ENCODE results near the gene METTL24. TPM values are rescaled to one million over a fixed set of nuclear protein-coding genes. Genes with fewer than 3 reads are reported as not detected.

METTL24 gene
- total and polyA plus RNA-seq, 4 donors = 3.9 to 14.3 (median 8.5) TPM

GRCh38 chr6:110326609-110327008, 31.5 kb downstream of the METTL24 start:
- Histone ChIP-seq H3K27me3 (ENCODE audit: control insufficient read depth in 1 of 2, insufficient read depth in 2 of 2, low read length in 1 of 2) (no peaks in the 10 kb centered on the region), H3K27ac (ENCODE audit: low read depth in 1 of 2, low read length in 2 of 2) (no peak overlapping the region), H3K36me3 (ENCODE audit: control insufficient read depth in 1 of 2, insufficient read depth in 2 of 2, low read length in 1 of 2) (no peaks in the 10 kb centered on the region), H3K9me3 (ENCODE audit: control insufficient read depth, low read length) (no peaks in the 10 kb centered on the region), H3K4me1 (ENCODE audit: control insufficient read depth in 1 of 2, insufficient read depth in 2 of 2, low read length in 2 of 2) (peaks cover 0 to 2% of the 10 kb centered on the region in 2 donors), H3K4me3 (ENCODE audit: low read length in 2 of 2) (no peak overlapping the region)
- 94 to 95% methylated on average over 2 of the region's 2 CpGs for WGBS, 2 donors
- intact Hi-C loops (cut with DNase I) = no loop called here
- ATAC-seq (ENCODE audit: low FRiP score) (no peak), DNase-seq (no peak)

- 97% methylated on average over 3 of the region's 3 CpGs for WGBS, 2 donors
- H3K36me3 ChIP-seq (ENCODE audit: control insufficient read depth in 1 of 2, insufficient read depth in 2 of 2, low read length in 1 of 2) = no peaks in the 10 kb centered on the region
- H3K4me1 ChIP-seq (ENCODE audit: control insufficient read depth in 1 of 2, insufficient read depth in 2 of 2, low read length in 2 of 2) = peaks cover 0 to 2% of the 10 kb centered on the region in 2 donors
- no peak for DNase-seq
- H3K9me3 ChIP-seq (ENCODE audit: control insufficient read depth, low read length) = no peaks in the 10 kb centered on the region
- intact Hi-C loops (cut with DNase I) = no loop called here
- H3K27ac ChIP-seq (ENCODE audit: low read depth in 1 of 2, low read length in 2 of 2) = no peak overlapping the region
- no peaks in the 10 kb centered on the region for H3K27me3 ChIP-seq (ENCODE audit: control insufficient read depth in 1 of 2, insufficient read depth in 2 of 2, low read length in 1 of 2)
- ATAC-seq (ENCODE audit: low FRiP score) = no peak
- H3K4me3 ChIP-seq (ENCODE audit: low read length in 2 of 2) = no peak overlapping the region
Measured at GRCh38 chr6:110326057-110326456, 32.1 kb downstream of the METTL24 start.

- Histone ChIP-seq H3K4me3 (ENCODE audit: low read length in 2 of 2) (no peak overlapping the region), H3K27ac (ENCODE audit: low read depth in 1 of 2, low read length in 2 of 2) (peak overlapping the region in 1 of 2 donors; percentile 68), H3K36me3 (ENCODE audit: control insufficient read depth in 1 of 2, insufficient read depth in 2 of 2, low read length in 1 of 2) (no peaks in the 10 kb centered on the region), H3K27me3 (ENCODE audit: control insufficient read depth in 1 of 2, insufficient read depth in 2 of 2, low read length in 1 of 2) (no peaks in the 10 kb centered on the region), H3K4me1 (ENCODE audit: control insufficient read depth in 1 of 2, insufficient read depth in 2 of 2, low read length in 2 of 2) (peaks cover 0 to 2% of the 10 kb centered on the region in 2 donors), H3K9me3 (ENCODE audit: control insufficient read depth, low read length) (no peaks in the 10 kb centered on the region)
- intact Hi-C loops (cut with DNase I) = no loop called here
- DNase-seq = no peak
- no peak for ATAC-seq (ENCODE audit: low FRiP score)
Measured at GRCh38 chr6:110325197-110325596, 33.0 kb downstream of the METTL24 start.

GRCh38 chr6:110324548-110324947, 33.6 kb downstream of the METTL24 start:
- H3K4me1 ChIP-seq (ENCODE audit: control insufficient read depth in 1 of 2, insufficient read depth in 2 of 2, low read length in 2 of 2) = peaks cover 0 to 2% of the 10 kb centered on the region in 2 donors
- H3K4me3 ChIP-seq (ENCODE audit: low read length in 2 of 2) = no peak overlapping the region
- 35 to 48% methylated on average over 3 of the region's 3 CpGs for WGBS, 2 donors
- DNase-seq (no peak), ATAC-seq (ENCODE audit: low FRiP score) (no peak)
- no peak overlapping the region for H3K27ac ChIP-seq (ENCODE audit: low read depth in 1 of 2, low read length in 2 of 2)
- intact Hi-C loops (cut with DNase I) = no loop called here
- H3K27me3 ChIP-seq (ENCODE audit: control insufficient read depth in 1 of 2, insufficient read depth in 2 of 2, low read length in 1 of 2) = no peaks in the 10 kb centered on the region
- no peaks in the 10 kb centered on the region for H3K9me3 ChIP-seq (ENCODE audit: control insufficient read depth, low read length)
- H3K36me3 ChIP-seq (ENCODE audit: control insufficient read depth in 1 of 2, insufficient read depth in 2 of 2, low read length in 1 of 2) = no peaks in the 10 kb centered on the region

GRCh38 chr6:110323258-110323657, 34.9 kb downstream of the METTL24 start:
- ATAC-seq (ENCODE audit: low FRiP score) (peak; percentile 36), DNase-seq (no peak)
- Histone ChIP-seq H3K27me3 (ENCODE audit: control insufficient read depth in 1 of 2, insufficient read depth in 2 of 2, low read length in 1 of 2) (no peaks in the 10 kb centered on the region), H3K4me1 (ENCODE audit: control insufficient read depth in 1 of 2, insufficient read depth in 2 of 2, low read length in 2 of 2) (peaks cover 0 to 2% of the 10 kb centered on the region in 2 donors), H3K9me3 (ENCODE audit: control insufficient read depth, low read length) (no peaks in the 10 kb centered on the region), H3K36me3 (ENCODE audit: control insufficient read depth in 1 of 2, insufficient read depth in 2 of 2, low read length in 1 of 2) (no peaks in the 10 kb centered on the region), H3K4me3 (ENCODE audit: low read length in 2 of 2) (no peak overlapping the region), H3K27ac (ENCODE audit: low read depth in 1 of 2, low read length in 2 of 2) (no peak overlapping the region)
- 90 to 95% methylated on average over 4 of the region's 4 CpGs for WGBS, 2 donors
- intact Hi-C loops (cut with DNase I) = no loop called here

- 69 to 88% methylated on average over 4 of the region's 4 CpGs for WGBS, 2 donors
- Histone ChIP-seq H3K4me1 (ENCODE audit: control insufficient read depth in 1 of 2, insufficient read depth in 2 of 2, low read length in 2 of 2) (no peaks in the 10 kb centered on the region), H3K9me3 (ENCODE audit: control insufficient read depth, low read length) (no peaks in the 10 kb centered on the region), H3K27me3 (ENCODE audit: control insufficient read depth in 1 of 2, insufficient read depth in 2 of 2, low read length in 1 of 2) (no peaks in the 10 kb centered on the region), H3K4me3 (ENCODE audit: low read length in 2 of 2) (no peak overlapping the region), H3K27ac (ENCODE audit: low read depth in 1 of 2, low read length in 2 of 2) (no peak overlapping the region), H3K36me3 (ENCODE audit: control insufficient read depth in 1 of 2, insufficient read depth in 2 of 2, low read length in 1 of 2) (no peaks in the 10 kb centered on the region)
- DNase-seq (no peak), ATAC-seq (ENCODE audit: low FRiP score) (no peak)
- intact Hi-C loops (cut with DNase I) = no loop called here
Measured at GRCh38 chr6:110322874-110323242, 35.3 kb downstream of the METTL24 start.

GRCh38 chr6:110322151-110322873, 35.8 kb downstream of the METTL24 start:
- Histone ChIP-seq H3K4me3 (ENCODE audit: low read length in 2 of 2) (no peak overlapping the region), H3K36me3 (ENCODE audit: control insufficient read depth in 1 of 2, insufficient read depth in 2 of 2, low read length in 1 of 2) (no peaks in the 10 kb centered on the region), H3K27ac (ENCODE audit: low read depth in 1 of 2, low read length in 2 of 2) (no peak overlapping the region), H3K4me1 (ENCODE audit: control insufficient read depth in 1 of 2, insufficient read depth in 2 of 2, low read length in 2 of 2) (no peaks in the 10 kb centered on the region), H3K27me3 (ENCODE audit: control insufficient read depth in 1 of 2, insufficient read depth in 2 of 2, low read length in 1 of 2) (no peaks in the 10 kb centered on the region), H3K9me3 (ENCODE audit: control insufficient read depth, low read length) (no peaks in the 10 kb centered on the region)
- ATAC-seq (ENCODE audit: low FRiP score) = no peak
- 77 to 84% methylated on average over 6 of the region's 6 CpGs for WGBS, 2 donors
- DNase-seq = no peak
- intact Hi-C loops (cut with DNase I) = no loop called here

GRCh38 chr6:110320307-110320706, 37.8 kb downstream of the METTL24 start:
- DNase-seq (no peak), ATAC-seq (ENCODE audit: low FRiP score) (no peak)
- 95 to 98% methylated on average over 7 of the region's 7 CpGs for WGBS, 2 donors
- no peaks in the 10 kb centered on the region for H3K4me1 ChIP-seq (ENCODE audit: control insufficient read depth in 1 of 2, insufficient read depth in 2 of 2, low read length in 2 of 2)
- no peaks in the 10 kb centered on the region for H3K9me3 ChIP-seq (ENCODE audit: control insufficient read depth, low read length)
- no peak overlapping the region for H3K27ac ChIP-seq (ENCODE audit: low read depth in 1 of 2, low read length in 2 of 2)
- no peak overlapping the region for H3K4me3 ChIP-seq (ENCODE audit: low read length in 2 of 2)
- H3K36me3 ChIP-seq (ENCODE audit: control insufficient read depth in 1 of 2, insufficient read depth in 2 of 2, low read length in 1 of 2) = no peaks in the 10 kb centered on the region
- H3K27me3 ChIP-seq (ENCODE audit: control insufficient read depth in 1 of 2, insufficient read depth in 2 of 2, low read length in 1 of 2) = no peaks in the 10 kb centered on the region
- intact Hi-C loops (cut with DNase I) = no loop called here

- DNase-seq = no peak
- Histone ChIP-seq H3K27me3 (ENCODE audit: control insufficient read depth in 1 of 2, insufficient read depth in 2 of 2, low read length in 1 of 2) (no peaks in the 10 kb centered on the region), H3K36me3 (ENCODE audit: control insufficient read depth in 1 of 2, insufficient read depth in 2 of 2, low read length in 1 of 2) (peaks cover 0 to 3% of the 10 kb centered on the region in 2 donors), H3K27ac (ENCODE audit: low read depth in 1 of 2, low read length in 2 of 2) (no peak overlapping the region), H3K4me3 (ENCODE audit: low read length in 2 of 2) (no peak overlapping the region), H3K4me1 (ENCODE audit: control insufficient read depth in 1 of 2, insufficient read depth in 2 of 2, low read length in 2 of 2) (no peaks in the 10 kb centered on the region), H3K9me3 (ENCODE audit: control insufficient read depth, low read length) (no peaks in the 10 kb centered on the region)
- ATAC-seq (ENCODE audit: low FRiP score) = no peak
- 94 to 100% methylated on average over 2 of the region's 2 CpGs for WGBS, 2 donors
- intact Hi-C loops (cut with DNase I) = no loop called here
Measured at GRCh38 chr6:110319843-110320242, 38.3 kb downstream of the METTL24 start.
